CD4-positive, CD25-positive, alpha-beta regulatory T cell (primary cell): ENCODE results near the gene ZC3H4. TPM values are rescaled to one million over a fixed set of nuclear protein-coding genes. Genes with fewer than 3 reads are reported as not detected.

Source experiments
- ATAC-seq, 2 donors: fragments of 150-1000 bp; cut with Tn5 transposase; one replicate each; pipeline ENCODE4 v1.10.0; 2021; ENCODE audit warnings: low read depth in 2 of 2, moderate number of reproducible peaks in 2 of 2, moderate library complexity in 1 of 2
- DNase-seq, 3 donors: peaks; one replicate each; pipeline versions ENCODE4 v3.0.0 to v3.0.0-alpha.2; 2012 to 2022; ENCODE audit warnings: mixed read lengths in 1 of 3
- H3K27ac ChIP-seq: one replicate; pipeline ENCODE4 v1.7.0; 2013; ENCODE audit warnings: mild to moderate bottlenecking, low read length; ENCODE audit not compliant: insufficient read depth, poor library complexity, severe bottlenecking
- H3K27me3 ChIP-seq: one replicate; pipeline ENCODE4 v1.7.0; 2013; ENCODE audit warnings: low read length; ENCODE audit not compliant: control insufficient read depth, insufficient read depth
- H3K36me3 ChIP-seq: one replicate; pipeline ENCODE4 v1.7.0; 2013; ENCODE audit warnings: mild to moderate bottlenecking, low read length, moderate library complexity; ENCODE audit not compliant: control insufficient read depth, insufficient read depth
- H3K4me1 ChIP-seq: 2 replicates; pipeline ENCODE4 v1.7.0; 2013; ENCODE audit warnings: mild to moderate bottlenecking, low read length; ENCODE audit not compliant: insufficient read depth, control insufficient read depth, poor library complexity, severe bottlenecking
- H3K4me3 ChIP-seq: one replicate; pipeline ENCODE4 v1.7.0; 2013; ENCODE audit warnings: low read depth, mild to moderate bottlenecking, low read length, moderate library complexity
- H3K9me3 ChIP-seq, 2 experiments: 1 replicate in 1 of 2; 2 replicates in 1 of 2; pipeline ENCODE4 v1.7.0; 2013; ENCODE audit warnings: low read length in 2 of 2, mild to moderate bottlenecking in 1 of 2, moderate library complexity in 1 of 2; ENCODE audit not compliant: control insufficient read depth in 2 of 2
- H3K27ac Mint-ChIP-seq, 3 donors: one replicate each; pipeline ENCODE4 v1.8.0; 2020 to 2022; ENCODE audit warnings: mild to moderate bottlenecking in 3 of 3, mixed read lengths in 3 of 3, moderate library complexity in 2 of 3
- H3K27me3 Mint-ChIP-seq: one replicate; pipeline ENCODE4 v1.8.0; 2022; ENCODE audit warnings: mild to moderate bottlenecking, mixed read lengths
- H3K36me3 Mint-ChIP-seq: one replicate; pipeline ENCODE4 v1.8.0; 2020; ENCODE audit warnings: mixed read lengths
- H3K4me1 Mint-ChIP-seq, 4 donors: one replicate each; pipeline ENCODE4 v1.8.0; 2020 to 2022; ENCODE audit warnings: mixed read lengths in 4 of 4, mild to moderate bottlenecking in 1 of 4
- H3K4me3 Mint-ChIP-seq, 4 donors: one replicate each; pipeline ENCODE4 v1.8.0; 2020 to 2022; ENCODE audit warnings: mild to moderate bottlenecking in 4 of 4, mixed read lengths in 4 of 4, moderate library complexity in 3 of 4
- H3K9me3 Mint-ChIP-seq, 7 donors: one replicate each; pipeline ENCODE4 v1.8.0; 2020 to 2022; ENCODE audit warnings: mixed read lengths in 7 of 7, mild to moderate bottlenecking in 3 of 7, moderate library complexity in 2 of 7
- polyA plus RNA-seq, 4 donors: library from polyadenylated mRNA; unstranded; fragments of 300-500 nt; fragmentation: Illumina TruSeq; gene quantifications; one replicate each; pipeline ENCODE4 v1.2.3, GENCODE V29; 2021
- total RNA-seq: library from RNA; stranded (reverse); gene quantifications from one replicate; pipeline ENCODE4 v1.2.3, GENCODE V29; 2022

ZC3H4 gene
- total and polyA plus RNA-seq, 5 donors from 2014 or later: 0.58 to 84.7 (median 0.78) TPM

DNA sequence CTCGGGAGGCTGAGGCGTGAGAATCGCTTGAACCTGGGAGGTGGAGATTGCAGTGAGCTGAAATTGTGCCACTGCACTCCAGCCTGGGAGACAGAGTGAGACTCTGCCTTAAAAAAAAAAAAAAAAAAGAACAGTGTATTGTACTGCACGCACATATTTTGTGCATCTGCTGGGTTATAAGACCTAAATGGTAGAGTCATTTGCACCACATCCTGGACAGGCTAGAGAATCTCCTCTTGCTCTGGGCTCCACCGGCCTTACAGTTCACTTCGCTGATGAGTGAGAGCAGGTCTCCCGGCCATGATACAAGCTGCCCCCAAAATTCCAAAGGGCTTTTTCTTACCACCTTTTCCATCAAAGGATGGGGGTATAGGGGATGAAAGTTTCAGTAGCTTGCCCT lies 9.8 kb upstream of the ZC3H4 start:
- peaks cover 4 to 6% (median 5%) of the 10 kb centered on the region in 4 donors for H3K4me1 Mint-ChIP-seq
- peaks cover 5% of the 10 kb centered on the region for H3K27me3 Mint-ChIP-seq
- Histone ChIP-seq H3K4me3 (no peak overlapping the region), H3K36me3 (no peaks in the 10 kb centered on the region), H3K9me3 (no peaks in the 10 kb centered on the region), H3K27ac (no peak overlapping the region), H3K4me1 (no peaks in the 10 kb centered on the region), H3K27me3 (no peaks in the 10 kb centered on the region)
- no peak overlapping the region for H3K27ac Mint-ChIP-seq
- DNase-seq: no peak
- no peak overlapping the region for H3K4me3 Mint-ChIP-seq
- no peaks in the 10 kb centered on the region for H3K9me3 Mint-ChIP-seq
- peak in 1 of 2 donors; percentile 23 for ATAC-seq
- H3K36me3 Mint-ChIP-seq: no peaks in the 10 kb centered on the region

DNA sequence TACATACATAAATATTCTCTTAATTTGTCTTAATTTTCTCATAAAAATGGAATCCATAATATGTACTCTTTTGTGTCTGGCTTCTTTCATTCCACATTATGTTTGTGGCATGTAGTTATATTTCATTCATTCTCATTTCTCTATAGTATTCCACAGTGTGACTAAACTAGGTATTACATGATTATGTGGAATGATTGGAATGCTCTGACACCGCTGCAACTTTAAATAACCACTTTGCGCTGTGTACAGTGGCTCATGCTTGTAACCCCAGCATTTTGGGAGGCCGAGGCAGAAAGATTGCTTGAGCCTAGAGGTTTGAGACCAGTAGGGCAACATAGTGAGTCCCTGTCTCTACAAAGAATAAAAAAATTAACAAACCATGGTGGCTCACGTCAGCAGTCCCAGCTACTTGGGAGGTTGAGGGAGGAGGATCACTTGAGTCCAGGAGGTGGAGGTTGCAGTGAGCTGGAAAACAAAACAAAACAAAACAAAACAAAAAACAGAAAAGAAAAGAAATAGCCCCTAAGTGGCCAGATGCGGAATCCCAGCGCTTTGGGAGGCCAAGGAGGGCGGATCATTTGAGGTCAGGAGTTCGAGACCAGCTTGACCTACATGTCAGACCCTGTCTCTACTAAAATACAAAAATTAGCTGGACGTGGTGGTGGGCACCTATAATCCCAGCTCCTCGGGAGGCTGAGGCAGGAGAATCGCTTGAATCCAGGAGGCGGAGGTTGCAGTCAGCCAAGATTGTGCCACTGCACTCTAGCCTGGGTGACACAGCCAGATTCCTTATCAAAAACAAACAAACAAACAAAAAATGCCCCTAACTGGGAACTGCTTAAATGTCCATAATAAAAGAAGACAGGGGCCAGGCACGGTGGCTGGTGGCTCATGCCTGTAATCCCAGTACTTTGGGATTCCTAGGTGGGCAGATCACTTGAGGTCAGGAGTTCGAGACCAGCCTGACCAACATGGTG lies 9.1 kb upstream of the ZC3H4 start:
- Mint-ChIP-seq H3K27ac (no peak overlapping the region), H3K27me3 (peaks cover 5% of the 10 kb centered on the region), H3K4me3 (no peak overlapping the region), H3K36me3 (no peaks in the 10 kb centered on the region), H3K9me3 (no peaks in the 10 kb centered on the region), H3K4me1 (peaks cover 4 to 6% (median 5%) of the 10 kb centered on the region in 4 donors)
- Histone ChIP-seq H3K27ac (no peak overlapping the region), H3K4me1 (no peaks in the 10 kb centered on the region), H3K9me3 (no peaks in the 10 kb centered on the region), H3K27me3 (no peaks in the 10 kb centered on the region), H3K36me3 (no peaks in the 10 kb centered on the region), H3K4me3 (no peak overlapping the region)
- ATAC-seq (no peak), DNase-seq (no peak)

DNA sequence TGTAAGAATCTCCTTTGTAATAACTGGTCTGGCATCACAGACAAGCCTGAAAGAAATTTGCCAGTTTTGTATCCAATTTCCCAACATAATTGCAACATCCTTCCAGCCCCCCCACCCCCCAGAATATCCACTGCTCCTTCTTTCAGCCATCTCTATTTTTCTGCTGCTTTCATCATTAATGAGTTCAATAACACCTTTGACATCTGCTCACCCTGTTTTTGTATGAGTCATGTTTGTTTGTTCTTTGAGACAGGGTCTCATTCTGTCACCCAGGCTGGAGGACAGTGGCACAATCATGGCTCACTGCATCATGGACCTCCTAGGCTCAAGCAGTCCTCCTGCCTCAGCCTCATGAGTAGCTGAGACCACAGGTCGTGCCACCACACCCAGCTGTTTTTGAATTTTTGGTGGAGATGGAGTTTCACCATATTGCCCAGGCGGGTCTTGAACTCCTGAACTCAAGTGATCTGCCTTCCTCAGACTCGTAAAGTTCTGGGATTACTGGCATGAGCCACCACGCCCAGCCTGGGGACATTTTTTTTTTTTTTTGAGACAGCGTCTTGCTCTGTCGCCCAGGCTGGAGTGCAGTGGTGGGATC lies 7.0 kb upstream of the ZC3H4 start:
- H3K4me3 Mint-ChIP-seq: no peak overlapping the region
- H3K4me1 Mint-ChIP-seq: peaks cover 4 to 6% (median 5%) of the 10 kb centered on the region in 4 donors
- H3K27me3 Mint-ChIP-seq: peaks cover 5% of the 10 kb centered on the region
- no peak for ATAC-seq
- DNase-seq: no peak
- H3K36me3 Mint-ChIP-seq: no peaks in the 10 kb centered on the region
- Histone ChIP-seq H3K27ac (no peak overlapping the region), H3K4me1 (no peaks in the 10 kb centered on the region), H3K27me3 (no peaks in the 10 kb centered on the region), H3K36me3 (no peaks in the 10 kb centered on the region), H3K4me3 (no peak overlapping the region), H3K9me3 (no peaks in the 10 kb centered on the region)
- no peaks in the 10 kb centered on the region for H3K9me3 Mint-ChIP-seq
- H3K27ac Mint-ChIP-seq: peak overlapping the region in 1 of 3 donors; percentile 69

DNA sequence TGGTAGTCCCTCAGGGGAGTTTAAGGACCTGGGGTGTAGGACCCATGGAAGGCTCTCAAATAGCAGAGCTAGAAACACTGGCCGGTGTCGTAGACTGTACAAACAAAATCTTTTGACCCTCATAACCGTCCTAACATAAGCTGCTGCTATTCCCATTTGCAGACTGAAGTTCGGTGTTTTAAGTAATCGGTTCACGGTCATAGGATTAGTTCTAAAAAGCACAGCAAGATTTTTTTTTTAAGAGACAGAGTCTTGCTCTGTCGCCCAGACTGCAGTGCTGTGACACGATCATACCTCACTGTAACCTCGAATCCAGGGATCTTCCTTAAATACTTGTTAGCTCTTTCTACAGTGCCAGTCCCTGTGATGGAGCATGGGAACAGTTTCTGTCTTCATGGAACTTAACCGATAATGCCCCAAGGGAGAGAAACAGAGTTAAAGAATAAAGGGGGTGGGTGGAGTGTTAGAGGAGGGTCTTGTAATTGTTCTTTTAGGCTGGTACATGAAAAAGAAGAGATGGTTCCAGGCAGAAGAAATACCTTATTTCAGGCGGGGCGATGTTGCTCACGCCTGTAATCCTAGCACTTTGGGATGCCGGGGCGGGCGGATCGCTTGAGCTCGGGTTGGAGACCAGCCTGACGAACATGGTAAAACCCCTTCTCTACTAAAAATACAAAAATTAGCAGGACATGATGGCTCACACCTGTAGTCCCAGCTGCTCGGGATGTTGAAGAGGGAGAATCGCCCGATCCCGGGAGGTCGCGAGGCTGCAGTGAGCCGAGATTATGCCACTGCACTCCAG lies 475 bp upstream of the ZC3H4 start:
- no peak for DNase-seq
- peaks cover 27% of the 10 kb centered on the region for H3K4me1 ChIP-seq
- H3K4me3 Mint-ChIP-seq: peak overlapping the region; percentile 90 to 100 (median 99)
- H3K4me1 Mint-ChIP-seq: peaks cover 4 to 27% (median 19%) of the 10 kb centered on the region in 4 donors
- H3K27ac Mint-ChIP-seq: peak overlapping the region; percentile 99 to 100 (median 99)
- H3K4me3 ChIP-seq: peak overlapping the region; percentile 95
- peak overlapping the region; percentile 100 for H3K27ac ChIP-seq
- H3K27me3 ChIP-seq: no peaks in the 10 kb centered on the region
- H3K36me3 ChIP-seq: peaks cover 5% of the 10 kb centered on the region
- H3K9me3 Mint-ChIP-seq: peaks cover 0 to 3% (median 0%) of the 10 kb centered on the region in 7 donors
- H3K9me3 ChIP-seq: no peaks in the 10 kb centered on the region
- H3K27me3 Mint-ChIP-seq: peaks cover 12% of the 10 kb centered on the region
- ATAC-seq: no peak
- H3K36me3 Mint-ChIP-seq: peaks cover 19% of the 10 kb centered on the region

DNA sequence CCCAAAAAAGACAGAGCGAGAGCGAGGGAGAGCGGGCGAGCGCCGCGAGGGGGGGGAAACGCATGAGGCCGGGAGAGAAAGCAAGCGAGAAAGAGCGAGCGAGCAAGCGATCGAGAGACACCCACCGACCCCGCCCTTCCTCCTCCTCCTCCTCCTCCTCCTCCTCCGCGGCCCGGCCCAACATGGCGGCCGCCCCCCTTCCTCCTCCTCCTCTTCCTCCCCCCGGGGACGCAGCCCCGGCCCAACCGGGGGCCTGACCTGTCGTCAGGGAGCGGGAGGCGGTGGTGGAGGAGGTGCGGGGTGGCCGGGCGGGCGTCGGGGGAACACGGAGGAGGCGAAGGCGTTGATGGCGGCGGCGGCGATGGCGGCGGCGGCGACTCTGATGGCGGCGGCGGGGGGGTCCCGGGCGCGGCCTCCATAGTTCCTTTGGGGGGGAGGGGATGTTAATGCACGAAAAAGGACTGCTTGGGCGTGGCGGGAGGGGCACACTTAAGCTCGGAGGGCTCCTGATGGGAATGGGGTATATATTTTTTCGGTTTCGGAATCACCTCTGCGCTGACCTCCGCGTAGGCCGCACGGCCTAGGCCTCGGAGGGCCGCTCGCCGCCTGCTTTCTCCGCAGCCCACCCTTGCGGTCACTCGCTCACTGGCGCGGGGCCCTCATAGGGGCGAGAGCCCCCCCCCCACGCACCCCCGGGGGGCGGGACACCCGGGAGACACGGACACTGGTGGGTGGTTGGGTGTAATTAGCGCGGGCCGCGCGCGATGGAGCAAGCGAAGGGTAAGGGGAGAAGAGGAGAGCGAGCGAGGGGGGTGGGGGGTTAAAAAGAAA lies 1.2 kb downstream of the ZC3H4 start:
- Histone ChIP-seq H3K9me3 (no peaks in the 10 kb centered on the region), H3K4me1 (peaks cover 44% of the 10 kb centered on the region), H3K27ac (peak overlapping the region; percentile 100), H3K27me3 (no peaks in the 10 kb centered on the region), H3K4me3 (peak overlapping the region; percentile 59), H3K36me3 (peaks cover 5% of the 10 kb centered on the region)
- Mint-ChIP-seq H3K9me3 (peaks cover 0 to 3% (median 0%) of the 10 kb centered on the region in 7 donors), H3K27ac (peak overlapping the region; percentile 99 to 100 (median 100)), H3K27me3 (peaks cover 12% of the 10 kb centered on the region), H3K36me3 (peaks cover 19% of the 10 kb centered on the region), H3K4me3 (peak overlapping the region; percentile 90 to 100 (median 99)), H3K4me1 (peaks cover 18 to 44% (median 36%) of the 10 kb centered on the region in 4 donors)
- DNase-seq (peak; percentile 84 to 95 (median 91)), ATAC-seq (peak; percentile 19 to 24)

DNA sequence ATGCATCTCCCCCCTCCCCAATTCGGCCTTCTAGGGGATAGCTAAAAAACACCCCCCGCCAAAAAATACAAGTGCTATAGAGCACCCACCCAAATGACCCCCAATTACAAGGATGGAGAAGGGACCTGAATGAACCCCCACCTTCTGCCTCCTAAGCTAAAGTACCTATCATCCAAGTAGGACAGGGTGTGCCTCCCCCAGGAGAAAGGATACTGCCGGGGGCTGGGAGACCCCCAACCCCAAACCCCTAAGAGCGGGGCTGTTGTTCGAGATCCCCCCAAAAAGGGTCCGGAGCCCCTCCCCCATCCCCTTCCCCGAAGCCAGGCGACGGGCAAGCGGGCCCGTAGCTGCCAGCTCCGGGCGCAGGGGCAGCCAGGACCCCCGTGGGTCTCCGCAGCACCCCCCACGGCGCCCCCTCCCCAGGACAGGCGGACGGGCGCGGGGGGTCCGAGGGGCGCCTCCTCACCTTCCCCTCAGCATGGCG lies 1.9 kb downstream of the ZC3H4 start:
- DNase-seq (no peak), ATAC-seq (no peak)
- Histone ChIP-seq H3K9me3 (no peaks in the 10 kb centered on the region), H3K27me3 (no peaks in the 10 kb centered on the region), H3K36me3 (peaks cover 5% of the 10 kb centered on the region), H3K4me3 (peak overlapping the region; percentile 99), H3K4me1 (peaks cover 51% of the 10 kb centered on the region), H3K27ac (peak overlapping the region; percentile 100)
- H3K9me3 Mint-ChIP-seq: peaks cover 0 to 3% (median 0%) of the 10 kb centered on the region in 7 donors
- peak overlapping the region; percentile 90 to 100 (median 99) for H3K4me3 Mint-ChIP-seq
- H3K36me3 Mint-ChIP-seq: peaks cover 19% of the 10 kb centered on the region
- peak overlapping the region; percentile 99 to 100 (median 100) for H3K27ac Mint-ChIP-seq
- H3K27me3 Mint-ChIP-seq: peaks cover 12% of the 10 kb centered on the region
- peaks cover 24 to 51% (median 42%) of the 10 kb centered on the region in 4 donors for H3K4me1 Mint-ChIP-seq
